Jurkat, Clone E6-1 (cell line): ENCODE data around the gene GDAP2.
"Not testable (repeated sequence)": the region's sequence is repeated elsewhere in the genome, so short reads cannot be mapped to it uniquely, and the experiment has no call there.

Source experiments
- DNase-seq: peaks from one replicate; pipeline ENCODE4 v3.0.0-alpha.2; 2011; ENCODE audit warnings: low read depth, low spot score
- H3K4me3 ChIP-seq: 2 replicates; pipeline ENCODE4 v1.5.1; 2011; ENCODE audit warnings: mild to moderate bottlenecking, low read length, control low read depth, moderate library complexity

The GDAP2 gene

GRCh38 chr1:117851687-117852086 is 77.7 kb downstream of the GDAP2 start:
- DNase-seq: no peak
- H3K4me3 ChIP-seq: no peak overlapping the region

GRCh38 chr1:117846674-117847425 is 82.6 kb downstream of the GDAP2 start:
- no peak for DNase-seq
- no peak overlapping the region for H3K4me3 ChIP-seq

DNA sequence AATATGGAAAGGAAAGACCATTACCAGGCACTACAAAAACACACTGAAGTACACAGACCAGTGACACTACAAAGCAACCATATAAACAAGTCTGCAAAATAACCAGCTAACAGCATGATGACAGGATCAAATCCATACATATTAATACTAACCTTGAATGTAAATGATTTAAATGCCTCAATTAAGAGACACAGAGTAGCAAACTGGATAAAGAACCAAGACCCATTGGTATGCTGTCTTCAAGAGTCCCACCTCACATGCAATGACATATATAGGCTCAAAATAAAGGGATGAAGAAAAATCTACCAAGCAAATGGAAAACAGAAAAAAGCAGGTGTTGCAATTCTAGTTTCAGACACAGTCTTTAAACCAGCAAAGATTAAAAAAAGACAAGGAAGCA is 84.9 kb downstream of the GDAP2 start:
- not testable (repeated sequence) for DNase-seq, H3K4me3 ChIP-seq

GRCh38 chr1:117843791-117844190 is 85.6 kb downstream of the GDAP2 start:
- no peak for DNase-seq
- no peak overlapping the region for H3K4me3 ChIP-seq

GRCh38 chr1:117842408-117843170 is 86.8 kb downstream of the GDAP2 start:
- no peak overlapping the region for H3K4me3 ChIP-seq
- DNase-seq: no peak

DNA sequence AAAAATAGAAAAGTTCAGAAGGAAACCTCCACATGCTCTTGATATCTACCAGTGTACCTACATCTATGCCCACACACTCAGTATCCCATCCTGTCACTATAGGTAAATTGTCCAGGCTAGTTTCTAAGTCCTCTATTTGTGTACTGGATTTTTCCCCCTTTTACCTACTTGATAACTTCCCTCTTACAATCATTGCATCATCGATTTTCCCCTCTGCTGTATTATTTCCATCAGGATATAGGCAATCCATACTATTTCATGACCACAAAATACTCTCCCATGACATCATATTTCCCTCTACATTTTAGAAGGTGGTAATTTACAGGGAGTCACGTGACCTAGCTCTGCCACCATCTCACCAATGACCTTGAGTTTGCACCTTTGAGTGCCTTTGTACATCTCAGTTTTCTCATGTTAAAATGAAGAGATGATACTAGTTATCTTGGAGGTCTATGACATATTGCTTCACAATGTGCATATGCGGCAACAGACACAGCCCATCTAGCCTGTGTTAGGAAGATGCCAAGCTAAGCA is 88.2 kb downstream of the GDAP2 start:
- no peak for DNase-seq
- H3K4me3 ChIP-seq: no peak overlapping the region

- H3K4me3 ChIP-seq: no peak overlapping the region
- DNase-seq: no peak
These were observed 90.5 kb downstream of the GDAP2 start for GRCh38 chr1:117838911-117839310.

GRCh38 chr1:117836069-117836468 is 93.4 kb downstream of the GDAP2 start:
- DNase-seq: no peak
- H3K4me3 ChIP-seq: no peak overlapping the region

GRCh38 chr1:117834416-117834815 is 95.0 kb downstream of the GDAP2 start:
- no peak overlapping the region for H3K4me3 ChIP-seq
- no peak for DNase-seq

GRCh38 chr1:117832453-117832852 is 97.0 kb downstream of the GDAP2 start:
- H3K4me3 ChIP-seq: no peak overlapping the region

DNA sequence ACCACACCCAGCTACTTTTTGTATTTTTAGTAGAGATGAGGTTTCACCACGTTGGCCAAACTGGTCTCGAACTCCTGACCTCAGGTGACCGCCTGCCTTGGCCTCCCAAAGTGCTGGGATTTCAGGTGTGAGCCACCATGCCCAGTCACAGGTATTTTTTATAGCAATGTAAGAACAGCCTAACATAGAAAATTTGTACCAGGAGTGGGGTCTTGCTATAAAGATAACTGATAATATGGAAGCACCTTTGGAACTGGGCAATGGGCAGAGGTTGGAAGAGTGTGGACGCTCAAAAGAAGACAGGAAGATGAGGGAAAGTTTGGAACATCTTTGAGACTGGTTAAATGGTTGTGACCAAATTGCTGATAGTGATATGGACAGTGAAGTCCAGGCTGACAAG is 99.2 kb downstream of the GDAP2 start:
- no peak for DNase-seq
- no peak overlapping the region for H3K4me3 ChIP-seq

More at GRCh38 chr1:117832453-117832852, 97.0 kb downstream of the GDAP2 start:
- DNase-seq: no peak

DNA sequence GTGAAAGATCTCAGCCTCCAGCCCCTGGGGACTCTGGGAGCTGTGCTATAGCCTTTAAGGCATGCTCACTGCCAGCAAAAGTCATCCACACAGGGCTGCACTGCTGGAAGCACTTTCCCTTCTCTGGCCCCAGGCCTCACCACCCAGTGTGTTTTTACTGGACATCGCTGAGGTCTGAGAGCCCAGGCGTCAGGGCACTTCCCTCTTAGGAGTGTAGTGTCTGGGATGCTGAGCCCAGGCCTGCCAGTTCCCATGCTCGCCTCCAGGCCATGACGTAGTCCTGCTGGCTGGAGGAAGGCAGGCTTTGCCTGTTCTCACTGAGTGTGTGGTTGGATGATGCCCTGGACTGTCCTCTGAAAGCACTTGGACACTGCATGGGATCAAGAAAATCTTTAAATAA is 101.2 kb downstream of the GDAP2 start:
- DNase-seq: no peak
- no peak overlapping the region for H3K4me3 ChIP-seq

- DNase-seq: no peak
- H3K4me3 ChIP-seq: no peak overlapping the region
These were observed 102.8 kb downstream of the GDAP2 start for GRCh38 chr1:117826540-117827078.

DNA sequence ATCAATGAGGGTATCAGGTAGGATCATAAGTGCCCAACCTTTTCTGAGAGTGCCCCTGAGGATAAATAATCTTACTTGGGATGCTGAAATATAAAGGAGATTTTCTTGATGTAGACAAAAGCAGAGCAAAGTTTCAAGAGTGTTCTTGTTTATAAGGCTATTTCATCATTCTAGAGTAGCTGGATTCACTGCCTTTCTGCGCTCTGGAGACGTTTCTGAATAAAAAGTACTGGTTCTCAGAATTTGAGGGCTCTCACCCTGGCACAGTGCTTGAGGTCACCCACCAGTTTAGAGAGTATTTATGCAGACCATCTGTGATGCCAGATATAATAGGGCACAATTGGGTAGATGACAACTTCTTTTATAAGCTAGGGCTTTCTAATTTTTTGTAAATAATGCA is 103.3 kb downstream of the GDAP2 start:
- DNase-seq: no peak
- no peak overlapping the region for H3K4me3 ChIP-seq

GRCh38 chr1:117825414-117825813 is 104.0 kb downstream of the GDAP2 start:
- no peak overlapping the region for H3K4me3 ChIP-seq
- no peak for DNase-seq

- DNase-seq: no peak
- no peak overlapping the region for H3K4me3 ChIP-seq
These were observed 104.8 kb downstream of the GDAP2 start for GRCh38 chr1:117824616-117825015.

DNA sequence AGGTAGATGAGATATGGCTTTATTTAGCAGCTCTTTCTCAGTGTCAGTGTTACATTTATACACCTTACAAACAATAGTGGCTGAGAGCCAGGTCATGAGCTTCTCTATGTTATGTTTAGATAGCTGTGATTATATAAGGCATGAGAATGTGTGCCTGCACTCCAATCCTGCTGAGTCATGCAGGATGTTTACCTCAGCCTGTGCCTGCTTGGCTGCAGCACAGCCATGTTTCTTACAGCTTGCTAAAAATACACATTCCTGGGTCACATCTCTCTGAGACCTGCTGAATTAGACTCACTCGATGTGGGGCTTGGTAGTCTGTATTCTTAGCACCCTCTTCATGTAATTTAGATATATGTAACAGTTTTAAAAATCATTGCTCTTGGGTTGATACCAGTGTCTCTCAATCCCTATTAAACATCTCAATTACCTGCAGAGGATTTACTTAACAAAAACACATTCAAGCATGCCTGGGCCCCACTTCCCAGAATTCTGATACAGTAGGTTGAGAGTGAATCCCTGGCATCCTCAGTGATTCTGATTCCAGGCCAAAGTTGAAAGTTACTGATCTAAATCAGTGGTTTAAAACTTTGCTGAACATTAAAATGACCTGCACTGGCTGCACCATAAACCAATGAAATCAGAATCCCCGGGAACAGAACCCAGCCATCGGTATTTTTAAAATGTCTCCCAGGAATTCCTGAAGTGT is 107.5 kb downstream of the GDAP2 start:
- peak; percentile 19 for DNase-seq
- H3K4me3 ChIP-seq: no peak overlapping the region

- H3K4me3 ChIP-seq: no peak overlapping the region
- no peak for DNase-seq
These were observed 108.1 kb downstream of the GDAP2 start for GRCh38 chr1:117821382-117821755.

- H3K4me3 ChIP-seq: no peak overlapping the region
- no peak for DNase-seq
These were observed 108.6 kb downstream of the GDAP2 start for GRCh38 chr1:117820694-117821381.
